GM18502 (cell line): ENCODE results near the gene CCNL1.
"Not testable (repeated sequence)": the region's sequence is repeated elsewhere in the genome, so short reads cannot be mapped to it uniquely, and the experiment has no call there.

Source experiments
- ATAC-seq: cut with Tn5 transposase; IDR thresholded peaks from one replicate; pipeline ENCODE4 v1.9.1; 2021; ENCODE audit warnings: mild to moderate bottlenecking; ENCODE audit not compliant: unreplicated experiment, poor library complexity

The CCNL1 gene

GRCh38 chr3:157173343-157173742 lies 13.4 kb upstream of the CCNL1 start:
- not testable (repeated sequence) for ATAC-seq

GRCh38 chr3:157172746-157173145 lies 12.8 kb upstream of the CCNL1 start:
- no peak for ATAC-seq

- ATAC-seq = no peak
Observed at GRCh38 chr3:157170861-157171260, 10.9 kb upstream of the CCNL1 start.

GRCh38 chr3:157167371-157168042 lies 7.6 kb upstream of the CCNL1 start:
- no peak for ATAC-seq

- ATAC-seq = peak; percentile 78
Observed at GRCh38 chr3:157166561-157166960, 6.6 kb upstream of the CCNL1 start.

- ATAC-seq = no peak
Observed at GRCh38 chr3:157166115-157166514, 6.2 kb upstream of the CCNL1 start.

- ATAC-seq = no peak
Observed at GRCh38 chr3:157163217-157163953, 3.4 kb upstream of the CCNL1 start.

- not testable (repeated sequence) for ATAC-seq
Observed at GRCh38 chr3:157162620-157163019, 2.7 kb upstream of the CCNL1 start.

- ATAC-seq = peak; percentile 55
Observed at GRCh38 chr3:157160658-157161424, 894 bp upstream of the CCNL1 start.

- peak; percentile 49 for ATAC-seq
Observed at GRCh38 chr3:157159037-157159761, 748 bp downstream of the CCNL1 start.

GRCh38 chr3:157157836-157158235 lies 2.1 kb downstream of the CCNL1 start:
- no peak for ATAC-seq

- ATAC-seq = no peak
Observed at GRCh38 chr3:157156837-157157635, 2.9 kb downstream of the CCNL1 start.

GRCh38 chr3:157155591-157155990 lies 4.4 kb downstream of the CCNL1 start:
- ATAC-seq = no peak

GRCh38 chr3:157154563-157155330 lies 5.2 kb downstream of the CCNL1 start:
- ATAC-seq = no peak

GRCh38 chr3:157152930-157153329 lies 7.0 kb downstream of the CCNL1 start:
- ATAC-seq = no peak

- ATAC-seq = no peak
Observed at GRCh38 chr3:157152438-157152837, 7.5 kb downstream of the CCNL1 start.

- ATAC-seq = no peak
Observed at GRCh38 chr3:157151627-157152026, 8.3 kb downstream of the CCNL1 start.

- ATAC-seq = no peak
Observed at GRCh38 chr3:157151151-157151550, 8.8 kb downstream of the CCNL1 start.

GRCh38 chr3:157149136-157149696 lies 10.7 kb downstream of the CCNL1 start:
- ATAC-seq = no peak
